ENCODE results near the gene MCOLN3. TPM values are rescaled to one million over a fixed set of nuclear protein-coding genes. Genes with fewer than 3 reads are reported as not detected.

MCOLN3 gene
- total RNA-seq, 1 experiment from 2014 or later = 14.1 TPM

- no TSS peak for BruUV-seq (replicated peaks)
- Mint-ChIP-seq H3K4me1 (ENCODE audit: low read depth, unreplicated experiment) (peaks cover 18% of the 10 kb centered on the region), H3K36me3 (ENCODE audit: insufficient read depth, unreplicated experiment) (peaks cover 16% of the 10 kb centered on the region), H3K4me3 (ENCODE audit: low read depth, unreplicated experiment) (peak overlapping the region; percentile 96), H3K27me3 (ENCODE audit: unreplicated experiment) (peaks cover 13% of the 10 kb centered on the region), H3K27ac (ENCODE audit: unreplicated experiment) (no peak overlapping the region), H3K9me3 (ENCODE audit: low read depth, unreplicated experiment) (peaks cover 2% of the 10 kb centered on the region)
- intact Hi-C loops (cut with micrococcal nuclease; ENCODE audit: unreplicated experiment) = no loop called here
- CTCF ChIA-PET = interaction anchor here (1.5 kb wide), 1 partner anchor 53 kb away, joined by 11 read pairs; no protein-coding TSS in a partner anchor
- DNase-seq = no peak
- no peak for TF ChIP-seq CTCF (IDR thresholded peaks at IDR 0.05; ENCODE audit: unreplicated experiment)
Measured at GRCh38 chr1:84997667-84998600, 50.4 kb downstream of the MCOLN3 start.

DNA sequence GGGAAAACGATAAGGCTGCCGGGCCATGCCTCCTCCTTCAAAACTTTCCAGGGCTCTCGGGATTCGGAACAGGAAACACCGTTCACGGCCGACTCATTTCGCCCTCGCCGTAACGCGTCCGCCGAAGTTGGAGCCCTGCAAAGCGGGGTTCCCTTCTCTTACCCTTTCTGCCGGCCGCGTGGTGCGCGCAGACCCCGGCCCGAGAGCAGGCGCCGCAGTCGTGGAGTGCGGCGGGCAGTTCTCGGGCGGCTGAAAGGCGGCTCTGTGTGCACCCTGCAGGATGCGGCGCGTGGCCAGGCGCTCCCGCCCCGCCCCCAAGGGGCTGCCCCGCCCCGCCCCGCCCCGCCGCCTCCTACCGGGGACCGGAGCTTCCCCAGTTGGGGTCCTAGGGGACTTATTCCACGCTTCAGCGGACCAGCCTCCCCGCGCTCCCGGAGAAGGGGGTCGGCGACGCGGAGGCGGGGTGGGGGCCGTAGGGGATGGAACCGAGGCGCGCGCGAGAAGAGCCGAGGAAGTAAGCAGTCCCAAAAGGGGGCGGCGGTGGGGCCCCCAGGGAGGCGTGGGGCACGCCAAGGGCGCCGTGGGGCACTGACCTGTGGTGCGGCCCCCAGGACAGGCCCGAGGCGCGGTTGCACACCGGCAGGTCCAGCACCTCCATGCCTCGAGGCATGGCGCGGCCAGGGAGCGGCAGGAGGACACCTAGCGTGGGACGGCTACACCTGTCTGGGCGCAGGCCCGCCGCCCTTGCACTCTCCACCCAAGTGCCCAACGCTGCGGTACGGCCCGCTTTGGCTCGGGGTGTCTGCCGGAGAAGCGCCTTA lies 51.2 kb downstream of the MCOLN3 start, which contains the start of gene MCOLN2:
Gene MCOLN2 (minus strand): TSS at position 268 of the 821 bp plus-strand sequence. CDS start 241 bp downstream, at position 27.
- Mint-ChIP-seq H3K27ac (ENCODE audit: unreplicated experiment) (peak within 1 kb of the TSS; percentile 54), H3K4me1 (ENCODE audit: low read depth, unreplicated experiment) (peaks cover 18% of the 10 kb centered on the region), H3K4me3 (ENCODE audit: low read depth, unreplicated experiment) (peak within 1 kb of the TSS; percentile 96), H3K27me3 (ENCODE audit: unreplicated experiment) (peaks cover 13% of the 10 kb centered on the region), H3K36me3 (ENCODE audit: insufficient read depth, unreplicated experiment) (peaks cover 16% of the 10 kb centered on the region), H3K9me3 (ENCODE audit: low read depth, unreplicated experiment) (no peaks in the 10 kb centered on the region)
- no TSS peak for BruUV-seq (replicated peaks)
- CTCF ChIA-PET = interaction anchor here (0.5 to 1.5 kb wide), 2 partner anchors 52 kb away, joined by 4 to 11 read pairs; no protein-coding TSS in a partner anchor
- peak; percentile 66 for DNase-seq
- TF ChIP-seq CTCF (IDR thresholded peaks at IDR 0.05; ENCODE audit: unreplicated experiment) = no peak
- intact Hi-C loops (cut with micrococcal nuclease; ENCODE audit: unreplicated experiment) = loop anchor here (1.0 kb wide), 1 partner anchor 257 kb away; no protein-coding TSS in a partner anchor

DNA sequence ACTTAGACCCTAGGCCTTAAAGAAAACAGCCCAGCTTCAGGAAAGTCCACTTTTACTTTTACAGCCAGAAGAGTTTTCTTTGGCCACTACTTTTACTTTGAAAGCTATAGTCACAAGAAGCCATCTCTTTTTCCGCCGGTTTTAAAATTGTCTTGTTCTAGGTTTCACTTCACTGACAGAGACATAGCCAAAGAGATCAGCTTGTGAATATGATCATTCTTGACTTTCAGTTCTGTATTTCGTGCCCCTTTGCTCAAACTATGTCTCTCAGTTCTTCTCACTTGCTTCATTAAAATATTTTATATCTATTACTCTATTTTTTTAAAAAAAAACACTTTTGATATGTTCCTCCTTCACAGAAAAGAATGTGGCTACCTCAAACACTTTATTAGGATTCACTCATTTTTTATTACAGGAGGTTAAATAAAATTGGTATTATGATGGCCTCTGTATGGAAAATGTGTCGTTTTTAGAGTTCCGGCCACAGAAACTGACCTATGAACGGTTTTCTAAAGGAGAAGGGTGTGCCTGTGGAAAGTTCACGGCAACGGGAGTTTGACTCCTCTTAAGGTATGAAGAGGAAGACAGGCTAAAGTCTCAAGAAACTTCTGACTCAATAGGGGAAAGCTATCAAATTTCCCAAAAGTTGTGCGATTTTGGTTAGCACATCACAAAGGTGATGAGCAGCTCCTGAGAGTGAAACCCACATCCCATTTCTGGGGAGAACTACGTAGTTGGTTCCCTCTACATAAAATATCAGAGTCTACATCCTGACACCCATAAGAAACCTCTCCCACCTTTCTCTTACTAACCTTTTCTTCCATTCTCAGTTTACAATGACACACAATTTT lies 52.6 kb downstream of the MCOLN3 start:
- Mint-ChIP-seq H3K27me3 (ENCODE audit: unreplicated experiment) (peaks cover 13% of the 10 kb centered on the region), H3K4me1 (ENCODE audit: low read depth, unreplicated experiment) (peaks cover 18% of the 10 kb centered on the region), H3K4me3 (ENCODE audit: low read depth, unreplicated experiment) (peak overlapping the region; percentile 96), H3K9me3 (ENCODE audit: low read depth, unreplicated experiment) (no peaks in the 10 kb centered on the region), H3K27ac (ENCODE audit: unreplicated experiment) (peak overlapping the region; percentile 54), H3K36me3 (ENCODE audit: insufficient read depth, unreplicated experiment) (peaks cover 16% of the 10 kb centered on the region)
- TF ChIP-seq CTCF (IDR thresholded peaks at IDR 0.05; ENCODE audit: unreplicated experiment) = no peak
- CTCF ChIA-PET = interaction anchor here (1.5 kb wide), 1 partner anchor 51 kb away, joined by 11 read pairs; no protein-coding TSS in a partner anchor
- intact Hi-C loops (cut with micrococcal nuclease; ENCODE audit: unreplicated experiment) = loop anchor here (1.0 kb wide), 1 partner anchor 259 kb away; no protein-coding TSS in a partner anchor
- no peak for DNase-seq
- no TSS peak for BruUV-seq (replicated peaks)

Data from Calu3 (cell line).